Measurements from ENCODE around the gene LHFPL6. TPM values are rescaled to one million over a fixed set of nuclear protein-coding genes. Genes with fewer than 3 reads are reported as not detected.

LHFPL6 gene
- total RNA-seq, 2 donors from 2014 or later, result 0.50 TPM; not detected in 1

GRCh38 chr13:39586151-39586550 is 16.8 kb downstream of the LHFPL6 start:
- H3K9me3 ChIP-seq (ENCODE audit: control insufficient read depth, low read length, poor library complexity, severe bottlenecking), result no peaks in the 10 kb centered on the region
- H3K27ac Mint-ChIP-seq, result no peak overlapping the region
- DNase-seq (no peak), ATAC-seq (no peak)
- H3K4me3 Mint-ChIP-seq, result no peak overlapping the region
- no peaks in the 10 kb centered on the region for H3K4me1 Mint-ChIP-seq
- H3K27me3 Mint-ChIP-seq, result peaks cover 12% of the 10 kb centered on the region
- peaks cover 3% of the 10 kb centered on the region for H3K36me3 Mint-ChIP-seq (ENCODE audit: low read depth)

GRCh38 chr13:39585219-39585618 is 17.8 kb downstream of the LHFPL6 start:
- Mint-ChIP-seq H3K27ac (no peak overlapping the region), H3K4me1 (no peaks in the 10 kb centered on the region), H3K4me3 (no peak overlapping the region), H3K36me3 (ENCODE audit: low read depth) (peaks cover 3% of the 10 kb centered on the region), H3K27me3 (peaks cover 12% of the 10 kb centered on the region)
- H3K9me3 ChIP-seq (ENCODE audit: control insufficient read depth, low read length, poor library complexity, severe bottlenecking), result no peaks in the 10 kb centered on the region
- ATAC-seq (no peak), DNase-seq (no peak)

DNA sequence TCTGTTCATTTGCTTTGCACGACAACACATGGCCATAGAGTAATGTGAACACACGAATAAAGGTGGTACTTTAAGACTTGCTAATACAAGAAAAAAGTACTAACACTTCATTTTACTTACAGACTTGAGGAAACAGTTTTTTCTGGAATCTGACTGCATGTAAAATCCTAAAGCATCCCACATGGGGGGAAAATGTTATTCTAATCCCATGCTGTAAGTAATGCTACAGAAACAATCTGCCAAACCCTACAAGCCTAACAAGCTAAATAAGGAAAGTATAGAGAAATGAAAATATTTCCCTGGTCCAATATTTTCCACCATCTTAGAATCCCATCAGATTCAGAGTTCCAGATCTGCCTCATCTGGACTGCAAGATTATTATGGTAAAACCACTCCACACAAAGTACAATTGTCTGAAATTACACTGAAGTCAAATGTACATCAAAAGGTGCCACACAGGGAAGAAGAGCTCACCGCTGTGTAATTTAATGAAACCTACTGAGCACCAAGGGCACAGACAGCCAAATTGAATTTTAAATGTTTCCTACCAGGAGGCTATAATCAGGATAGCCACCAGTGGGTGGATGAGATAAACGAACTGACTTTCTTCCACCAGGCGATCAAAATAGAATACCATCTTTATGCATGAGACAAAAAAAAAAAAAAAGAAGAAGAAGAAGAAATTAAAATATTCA is 22.0 kb downstream of the LHFPL6 start:
- DNase-seq (no peak), ATAC-seq (no peak)
- H3K27me3 Mint-ChIP-seq, result no peaks in the 10 kb centered on the region
- H3K4me1 Mint-ChIP-seq, result no peaks in the 10 kb centered on the region
- H3K4me3 Mint-ChIP-seq, result no peak overlapping the region
- no peaks in the 10 kb centered on the region for H3K36me3 Mint-ChIP-seq (ENCODE audit: low read depth)
- H3K27ac Mint-ChIP-seq, result no peak overlapping the region
- no peaks in the 10 kb centered on the region for H3K9me3 ChIP-seq (ENCODE audit: control insufficient read depth, low read length, poor library complexity, severe bottlenecking)

DNA sequence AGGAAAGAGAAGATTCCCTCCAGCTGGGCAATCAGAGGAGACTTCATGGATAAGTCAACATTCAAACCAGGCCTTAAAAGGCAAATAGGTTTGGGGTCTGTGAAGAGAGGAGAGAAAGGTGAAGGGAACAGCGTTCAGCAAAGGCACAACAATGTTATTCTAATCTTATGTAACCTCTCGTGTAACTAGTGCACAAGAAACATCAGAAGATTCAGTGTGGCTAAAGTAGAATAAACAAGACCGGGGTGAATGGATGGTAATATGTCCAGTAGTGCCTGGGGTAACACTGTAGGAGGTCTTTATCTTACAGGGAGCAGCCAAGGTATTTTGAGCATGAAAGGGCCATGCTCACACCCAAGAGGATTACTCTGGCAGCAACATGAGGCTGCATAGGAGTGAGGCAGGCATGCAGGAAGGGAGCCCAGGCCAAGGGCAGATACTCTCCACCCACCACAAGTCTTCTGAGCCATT is 24.1 kb downstream of the LHFPL6 start:
- H3K27ac Mint-ChIP-seq, result no peak overlapping the region
- DNase-seq, result no peak

DNA sequence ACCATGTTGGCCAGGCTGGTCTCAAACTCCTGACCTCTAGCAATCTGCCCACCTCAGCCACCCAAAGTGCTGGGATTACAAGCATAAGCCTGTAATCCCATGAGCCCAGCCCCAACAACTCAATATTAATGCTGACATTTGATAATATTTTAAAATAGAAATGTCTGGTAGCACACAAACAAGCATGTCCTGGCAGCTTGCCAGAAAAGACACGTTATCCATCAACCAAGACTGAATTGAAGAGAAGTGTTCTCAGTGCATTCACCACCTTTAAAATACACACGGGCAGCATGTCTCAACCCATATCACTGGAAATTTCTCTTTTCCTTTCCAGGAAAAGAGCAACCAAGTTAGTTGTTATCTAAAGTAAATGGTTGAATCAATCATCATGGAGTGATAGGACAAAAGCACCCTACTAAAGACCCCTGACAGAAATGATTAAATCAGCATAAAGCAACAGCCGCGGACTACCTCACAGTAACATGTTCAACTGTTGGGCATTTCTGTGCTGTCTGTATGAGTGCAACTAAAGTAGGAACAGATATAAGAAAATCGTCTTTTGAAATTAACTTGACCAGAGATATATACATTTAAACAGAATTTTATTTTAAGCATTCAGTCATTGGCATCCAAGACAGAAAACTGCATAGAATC is 25.0 kb downstream of the LHFPL6 start:
- DNase-seq, result no peak
- Mint-ChIP-seq H3K27ac (no peak overlapping the region), H3K4me3 (no peak overlapping the region), H3K36me3 (ENCODE audit: low read depth) (no peaks in the 10 kb centered on the region), H3K4me1 (no peaks in the 10 kb centered on the region), H3K27me3 (peaks cover 4% of the 10 kb centered on the region)
- no peak for ATAC-seq
- no peaks in the 10 kb centered on the region for H3K9me3 ChIP-seq (ENCODE audit: control insufficient read depth, low read length, poor library complexity, severe bottlenecking)

More for the DNA sequence above, 24.1 kb downstream of the LHFPL6 start:
- H3K4me1 Mint-ChIP-seq, result no peaks in the 10 kb centered on the region
- H3K36me3 Mint-ChIP-seq (ENCODE audit: low read depth), result no peaks in the 10 kb centered on the region
- H3K27me3 Mint-ChIP-seq, result peaks cover 4% of the 10 kb centered on the region
- no peaks in the 10 kb centered on the region for H3K9me3 ChIP-seq (ENCODE audit: control insufficient read depth, low read length, poor library complexity, severe bottlenecking)
- ATAC-seq, result no peak
- no peak overlapping the region for H3K4me3 Mint-ChIP-seq

- DNase-seq (no peak), ATAC-seq (no peak)
- no peak overlapping the region for H3K4me3 Mint-ChIP-seq
- no peak overlapping the region for H3K27ac Mint-ChIP-seq
- H3K36me3 Mint-ChIP-seq (ENCODE audit: low read depth), result peaks cover 2% of the 10 kb centered on the region
- peaks cover 9% of the 10 kb centered on the region for H3K27me3 Mint-ChIP-seq
- H3K4me1 Mint-ChIP-seq, result no peaks in the 10 kb centered on the region
- H3K9me3 ChIP-seq (ENCODE audit: control insufficient read depth, low read length, poor library complexity, severe bottlenecking), result no peaks in the 10 kb centered on the region
Observed at GRCh38 chr13:39577203-39577602, 25.8 kb downstream of the LHFPL6 start.

- no peak overlapping the region for H3K27ac Mint-ChIP-seq
- H3K27me3 Mint-ChIP-seq, result peaks cover 21% of the 10 kb centered on the region
- no peak overlapping the region for H3K4me3 Mint-ChIP-seq
- H3K4me1 Mint-ChIP-seq, result no peaks in the 10 kb centered on the region
- ATAC-seq, result no peak
- no peaks in the 10 kb centered on the region for H3K9me3 ChIP-seq (ENCODE audit: control insufficient read depth, low read length, poor library complexity, severe bottlenecking)
- H3K36me3 Mint-ChIP-seq (ENCODE audit: low read depth), result peaks cover 2% of the 10 kb centered on the region
- no peak for DNase-seq
Observed at GRCh38 chr13:39575641-39576238, 27.3 kb downstream of the LHFPL6 start.

DNA sequence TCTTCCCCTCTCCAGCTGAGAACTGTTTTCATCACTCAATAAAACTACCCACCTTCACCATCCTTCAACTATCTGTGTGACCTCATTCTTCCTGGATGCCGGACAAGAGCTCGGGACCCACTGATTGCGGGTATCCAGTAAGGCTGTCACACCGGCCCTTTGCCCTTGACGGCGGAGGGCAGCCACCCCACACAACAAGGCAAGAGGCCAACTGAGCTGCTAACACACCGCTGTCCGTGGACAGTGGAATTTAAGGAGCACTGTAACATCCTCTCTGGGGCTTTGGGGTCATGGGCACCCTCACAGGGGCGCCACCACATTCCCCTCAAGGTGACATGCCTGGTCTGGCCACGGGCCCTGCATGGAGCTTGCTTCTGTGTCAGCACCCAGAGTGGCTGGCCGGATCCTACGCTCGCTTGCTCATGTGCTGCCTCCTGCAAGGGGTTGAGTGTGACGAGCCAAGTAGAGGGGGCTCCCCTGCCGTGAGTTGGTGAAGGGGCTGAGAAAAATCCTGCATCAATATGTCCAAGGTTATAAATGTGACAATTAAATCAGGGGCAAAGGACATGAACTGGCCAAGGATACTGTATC is 31.4 kb downstream of the LHFPL6 start:
- Mint-ChIP-seq H3K27me3 (peaks cover 41% of the 10 kb centered on the region), H3K4me3 (no peak overlapping the region), H3K27ac (no peak overlapping the region), H3K36me3 (ENCODE audit: low read depth) (peaks cover 2% of the 10 kb centered on the region), H3K4me1 (peaks cover 2% of the 10 kb centered on the region)
- no peak for DNase-seq
- no peaks in the 10 kb centered on the region for H3K9me3 ChIP-seq (ENCODE audit: control insufficient read depth, low read length, poor library complexity, severe bottlenecking)
- ATAC-seq, result no peak

DNA sequence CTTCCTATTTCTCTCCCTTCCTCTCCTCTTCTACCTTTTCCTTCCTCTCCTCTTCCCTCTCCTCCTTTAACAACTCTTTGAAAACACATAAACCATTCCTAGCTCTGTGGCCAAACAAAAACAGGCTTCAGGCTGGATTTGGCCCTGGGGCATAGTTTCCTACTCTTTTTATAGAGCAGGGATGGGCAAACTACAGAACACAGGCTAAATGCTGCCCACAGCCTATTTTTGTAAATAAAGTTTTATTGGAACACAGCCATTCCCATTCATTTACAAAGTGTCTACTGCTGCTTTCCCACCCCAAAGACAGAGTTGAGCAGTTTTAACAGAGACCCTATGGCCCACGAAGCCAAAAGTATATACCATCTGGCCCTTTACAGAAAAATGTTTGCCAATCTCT is 35.4 kb downstream of the LHFPL6 start:
- Mint-ChIP-seq H3K27ac (no peak overlapping the region), H3K4me3 (no peak overlapping the region), H3K27me3 (peaks cover 61% of the 10 kb centered on the region), H3K36me3 (ENCODE audit: low read depth) (peaks cover 2% of the 10 kb centered on the region), H3K4me1 (peaks cover 2% of the 10 kb centered on the region)
- DNase-seq, result no peak
- no peak for ATAC-seq
- no peaks in the 10 kb centered on the region for H3K9me3 ChIP-seq (ENCODE audit: control insufficient read depth, low read length, poor library complexity, severe bottlenecking)

DNA sequence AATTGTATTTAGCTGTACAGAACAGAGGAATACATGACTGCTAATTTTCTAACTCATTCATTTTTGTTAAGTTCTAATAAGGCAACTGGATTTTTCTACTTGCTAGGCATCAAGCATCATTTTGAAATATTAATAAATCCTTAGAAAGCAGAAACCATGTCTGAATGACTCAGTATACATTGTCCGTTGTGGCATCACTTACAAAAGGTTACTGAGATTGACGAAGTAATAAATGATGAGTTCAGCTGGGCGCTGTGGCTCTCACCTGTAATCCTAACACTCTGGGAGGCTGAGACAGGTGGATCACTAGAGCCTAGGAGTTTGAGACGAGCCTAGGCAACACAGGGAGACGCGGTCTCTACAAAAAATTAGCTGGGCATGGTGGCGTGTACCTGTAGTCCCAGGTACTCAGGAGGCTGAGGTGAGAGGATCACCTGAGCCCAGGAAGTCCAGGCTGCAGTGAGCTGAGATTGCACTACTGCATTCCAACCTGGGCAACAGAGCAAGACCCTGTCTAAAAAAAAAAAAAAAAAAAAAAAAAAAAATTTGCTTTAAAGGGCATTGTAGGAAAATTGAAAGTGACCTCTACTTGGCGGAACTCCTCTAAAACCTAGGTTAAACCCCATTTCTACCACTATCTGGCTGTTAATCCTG is 36.6 kb downstream of the LHFPL6 start:
- Mint-ChIP-seq H3K4me3 (no peak overlapping the region), H3K27me3 (peaks cover 58% of the 10 kb centered on the region), H3K4me1 (peaks cover 2% of the 10 kb centered on the region), H3K36me3 (ENCODE audit: low read depth) (no peaks in the 10 kb centered on the region), H3K27ac (no peak overlapping the region)
- H3K9me3 ChIP-seq (ENCODE audit: control insufficient read depth, low read length, poor library complexity, severe bottlenecking), result no peaks in the 10 kb centered on the region
- DNase-seq (no peak), ATAC-seq (no peak)

DNA sequence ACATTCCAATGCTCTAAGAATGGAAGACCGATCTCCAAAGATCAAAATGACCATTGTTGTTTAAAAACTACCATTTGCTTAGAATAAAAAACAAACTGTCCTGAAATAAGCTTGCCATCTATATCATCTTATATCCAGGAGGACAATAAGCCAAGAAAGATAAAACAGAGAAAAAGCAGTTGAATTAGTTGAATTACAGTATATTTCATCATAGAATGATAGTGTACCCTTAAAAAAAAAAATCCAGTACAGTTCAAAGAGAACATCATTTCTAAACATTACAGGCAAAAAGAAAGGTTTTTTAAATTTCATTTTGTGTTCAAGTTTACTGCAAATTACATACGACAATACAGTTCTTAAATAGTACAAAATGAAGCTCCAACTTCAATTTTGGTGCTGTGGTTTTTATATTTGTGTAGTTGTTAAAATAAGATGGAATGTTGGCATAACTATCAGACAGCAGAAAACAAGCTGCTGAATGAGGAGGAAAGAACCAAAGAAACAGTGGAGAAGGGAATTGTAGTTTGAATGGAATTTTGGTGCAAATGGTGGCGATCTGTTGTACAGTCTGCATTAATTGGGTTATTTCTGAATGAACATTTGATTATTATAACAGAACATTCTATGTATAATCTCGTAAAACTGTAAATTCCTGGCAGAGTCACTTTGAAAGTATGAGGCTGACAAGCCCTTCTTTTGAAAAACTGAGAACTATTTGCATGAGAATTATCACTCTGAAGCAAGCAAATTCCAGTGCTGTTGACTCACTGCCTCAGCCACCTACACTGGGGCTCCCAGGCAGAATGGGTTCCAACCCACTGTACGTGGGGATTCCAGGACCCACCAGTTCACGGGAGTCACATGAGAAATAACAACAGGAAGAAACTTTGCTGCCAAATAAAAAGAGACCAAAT is 37.7 kb downstream of the LHFPL6 start:
- no peaks in the 10 kb centered on the region for H3K9me3 ChIP-seq (ENCODE audit: control insufficient read depth, low read length, poor library complexity, severe bottlenecking)
- Mint-ChIP-seq H3K27me3 (peaks cover 55% of the 10 kb centered on the region), H3K4me3 (no peak overlapping the region), H3K27ac (no peak overlapping the region), H3K36me3 (ENCODE audit: low read depth) (peaks cover 4% of the 10 kb centered on the region), H3K4me1 (peaks cover 2% of the 10 kb centered on the region)
- DNase-seq (no peak), ATAC-seq (no peak)

DNA sequence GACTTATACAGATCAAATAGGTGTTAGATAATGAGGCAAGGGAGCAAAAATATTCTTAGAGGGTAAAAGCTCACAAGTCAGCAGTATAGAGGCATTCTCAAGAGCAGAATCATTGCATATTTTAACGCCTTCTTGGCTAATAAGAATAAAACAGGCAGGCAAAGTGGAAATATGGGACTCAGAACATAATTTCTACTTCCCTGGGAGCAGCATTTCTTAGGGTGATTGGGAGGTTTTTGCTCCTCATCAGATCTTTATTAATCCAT is 39.6 kb downstream of the LHFPL6 start:
- ATAC-seq (no peak), DNase-seq (no peak)
- peaks cover 2% of the 10 kb centered on the region for H3K4me1 Mint-ChIP-seq
- peaks cover 49% of the 10 kb centered on the region for H3K27me3 Mint-ChIP-seq
- no peaks in the 10 kb centered on the region for H3K9me3 ChIP-seq (ENCODE audit: control insufficient read depth, low read length, poor library complexity, severe bottlenecking)
- H3K36me3 Mint-ChIP-seq (ENCODE audit: low read depth), result peaks cover 7% of the 10 kb centered on the region
- no peak overlapping the region for H3K27ac Mint-ChIP-seq
- H3K4me3 Mint-ChIP-seq, result no peak overlapping the region

All from T-helper 17 cell (primary cell).